ENCODE data around the gene RNF145.
"Not testable (repeated sequence)": the region's sequence is repeated elsewhere in the genome, so short reads cannot be mapped to it uniquely, and the experiment has no call there.

The RNF145 gene

DNA sequence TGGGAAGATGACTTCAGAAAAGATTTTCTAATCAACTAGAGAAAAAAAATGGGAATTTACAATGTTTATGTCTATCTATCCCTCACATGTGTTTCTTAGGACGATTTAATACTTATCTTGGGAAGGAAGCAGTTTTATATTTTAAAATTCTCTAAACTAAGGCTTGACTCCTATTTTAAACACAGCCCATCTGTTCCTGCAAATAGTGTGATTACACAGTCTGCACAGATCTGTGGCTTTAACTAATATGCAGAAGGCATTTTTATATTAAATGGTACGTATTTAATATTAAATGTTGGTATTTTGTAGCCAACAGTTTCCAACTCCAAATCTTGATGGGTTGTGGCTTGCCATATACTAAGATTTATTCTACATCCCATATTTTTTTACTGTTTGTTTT lies 56.5 kb downstream of the RNF145 start:
- no peak for DNase-seq

GRCh38 chr5:159149085-159149484 lies 60.3 kb downstream of the RNF145 start:
- no peak for DNase-seq

DNA sequence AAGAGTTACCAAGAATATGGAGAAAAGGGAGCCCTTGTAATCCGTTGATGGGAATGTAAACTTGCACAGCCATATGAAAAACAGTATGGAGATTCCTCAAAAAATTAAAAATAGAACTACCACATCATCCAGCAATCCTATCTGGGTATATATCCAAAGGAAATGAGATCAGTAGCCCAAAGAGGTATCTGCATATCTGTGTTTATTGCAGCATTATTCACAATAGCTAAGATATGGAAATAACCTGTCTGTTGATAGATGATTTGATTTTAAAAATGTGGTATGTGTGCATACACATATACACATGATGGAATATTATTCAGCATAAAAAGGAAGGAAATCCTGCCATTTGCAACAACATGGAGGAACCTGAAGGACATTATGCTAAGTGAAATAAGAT lies 61.4 kb downstream of the RNF145 start:
- no peak for DNase-seq

- DNase-seq, result no peak
Measured at GRCh38 chr5:159146839-159147238, 62.5 kb downstream of the RNF145 start.

- not testable (repeated sequence) for DNase-seq
Measured at GRCh38 chr5:159145160-159145559, 64.2 kb downstream of the RNF145 start.

DNA sequence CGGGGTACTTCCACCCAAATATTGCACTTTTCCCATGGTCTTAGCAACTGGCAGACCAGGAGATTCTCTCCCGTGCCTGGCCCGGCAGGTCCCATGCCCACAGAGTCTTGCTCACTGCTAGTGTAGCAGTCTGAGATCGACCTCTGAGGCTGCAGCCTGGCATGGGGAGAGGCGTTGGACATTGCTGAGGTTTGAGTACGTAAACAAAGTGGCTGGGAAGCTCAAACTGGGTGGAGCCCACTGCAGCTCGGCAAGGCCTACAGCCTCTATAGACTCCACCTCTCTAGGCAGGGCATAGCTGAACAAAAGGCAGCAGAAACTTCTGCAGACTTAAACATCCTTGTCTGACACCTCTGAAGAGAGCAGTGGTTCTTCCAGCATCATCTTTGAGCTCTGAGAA lies 69.6 kb downstream of the RNF145 start:
- no peak for DNase-seq

DNA sequence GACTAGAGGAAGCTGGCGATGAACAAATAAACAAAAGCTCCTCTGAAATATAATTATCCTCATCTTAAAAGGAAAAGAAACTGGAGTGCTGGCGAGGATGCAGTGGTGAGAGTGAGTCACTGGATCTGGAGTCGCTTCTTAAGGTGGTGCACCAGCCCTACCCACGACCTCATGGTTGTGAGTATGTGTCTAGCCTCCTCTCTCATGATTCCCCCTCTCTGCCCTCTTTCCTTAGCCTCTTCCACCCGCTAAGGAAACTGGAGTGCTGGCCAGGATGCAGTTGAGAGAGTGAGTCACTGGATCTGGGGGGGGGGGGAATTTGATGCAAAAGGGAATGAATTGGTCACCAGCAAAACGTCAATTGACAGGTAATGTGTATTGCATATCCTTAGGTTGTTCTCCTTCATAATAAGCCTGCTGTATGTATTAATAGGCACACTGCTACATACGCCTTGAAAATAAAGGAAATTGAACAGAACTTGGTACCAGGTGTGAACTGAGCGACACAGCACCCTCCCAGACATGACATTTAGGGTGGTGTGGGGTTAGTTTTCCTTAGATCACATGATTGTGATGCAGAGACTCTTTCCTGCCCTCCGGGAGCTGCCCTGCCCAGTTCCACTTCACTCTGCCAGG lies 73.3 kb downstream of the RNF145 start:
- DNase-seq, result no peak

GRCh38 chr5:159133041-159133741 lies 76.2 kb downstream of the RNF145 start:
- no peak for DNase-seq

- no peak for DNase-seq
Measured at GRCh38 chr5:159132429-159133040, 76.8 kb downstream of the RNF145 start.

DNA sequence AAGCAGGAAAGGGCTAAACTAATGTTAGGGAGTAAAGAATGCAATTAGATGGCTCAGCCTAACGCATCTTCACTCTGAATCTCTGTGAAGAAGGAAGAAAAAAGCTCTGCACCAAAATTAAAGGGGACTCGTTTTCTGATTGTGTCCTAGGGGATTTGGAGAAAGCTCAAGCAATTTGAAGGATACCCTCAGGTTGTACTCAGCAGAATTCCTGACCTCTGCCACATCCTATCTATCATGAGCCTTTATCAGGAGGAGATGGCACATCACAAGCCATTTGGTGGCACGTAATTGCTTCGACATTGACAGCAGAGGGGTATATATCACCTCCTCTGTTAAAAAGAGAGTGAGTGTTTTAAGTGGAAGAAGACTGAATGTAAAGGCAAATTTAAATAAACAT lies 77.4 kb downstream of the RNF145 start:
- no peak for DNase-seq

GRCh38 chr5:159130871-159131270 lies 78.5 kb downstream of the RNF145 start:
- DNase-seq, result no peak

DNA sequence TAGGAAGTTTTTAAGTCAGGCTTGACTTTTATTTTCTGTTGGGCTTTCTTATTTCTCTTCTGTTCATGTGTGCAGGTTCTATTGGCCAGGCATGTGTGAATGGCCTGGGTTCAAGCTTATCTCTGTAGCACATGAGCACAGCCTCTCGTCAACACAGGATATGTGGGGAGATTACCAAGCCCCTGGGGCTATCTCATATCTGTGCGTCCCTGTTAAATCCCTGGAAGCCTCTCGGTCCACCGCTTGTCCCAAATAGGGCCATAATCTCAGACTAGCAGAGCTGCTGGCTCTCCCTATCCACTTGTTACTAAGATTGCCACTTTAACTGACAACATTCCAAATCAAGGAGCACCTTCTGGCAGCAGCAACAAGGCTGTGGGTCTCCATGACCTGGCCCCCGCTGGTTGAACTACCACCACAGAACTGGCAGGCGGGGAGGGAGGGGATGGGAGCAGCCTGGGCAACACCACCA lies 81.2 kb downstream of the RNF145 start:
- no peak for DNase-seq

GRCh38 chr5:159123700-159124099 lies 85.7 kb downstream of the RNF145 start:
- no peak for DNase-seq

- DNase-seq, result no peak
Measured at GRCh38 chr5:159123189-159123588, 86.2 kb downstream of the RNF145 start.

DNA sequence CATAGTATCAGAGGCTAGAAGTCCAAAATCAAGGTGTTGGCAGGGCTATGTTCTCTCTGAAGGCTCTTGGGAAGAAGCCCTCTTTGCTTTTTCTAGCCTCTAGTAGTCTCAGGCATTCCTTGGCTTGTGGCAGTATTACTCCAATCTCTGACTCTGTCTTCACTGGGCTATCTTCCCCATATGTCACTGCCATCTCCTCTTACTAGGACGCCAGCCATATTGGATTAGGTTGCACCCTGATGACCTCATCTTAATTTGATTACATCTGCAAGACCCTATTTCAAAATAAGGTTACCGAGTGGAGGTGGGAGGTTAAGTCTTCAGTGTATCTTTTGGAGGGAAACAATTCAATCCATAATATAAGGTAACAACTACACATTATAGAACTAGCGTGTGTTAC lies 88.3 kb downstream of the RNF145 start:
- no peak for DNase-seq

- no peak for DNase-seq
Measured at GRCh38 chr5:159120446-159120845, 88.9 kb downstream of the RNF145 start.

- DNase-seq, result not testable (repeated sequence)
Measured at GRCh38 chr5:159119842-159120241, 89.5 kb downstream of the RNF145 start.

DNA sequence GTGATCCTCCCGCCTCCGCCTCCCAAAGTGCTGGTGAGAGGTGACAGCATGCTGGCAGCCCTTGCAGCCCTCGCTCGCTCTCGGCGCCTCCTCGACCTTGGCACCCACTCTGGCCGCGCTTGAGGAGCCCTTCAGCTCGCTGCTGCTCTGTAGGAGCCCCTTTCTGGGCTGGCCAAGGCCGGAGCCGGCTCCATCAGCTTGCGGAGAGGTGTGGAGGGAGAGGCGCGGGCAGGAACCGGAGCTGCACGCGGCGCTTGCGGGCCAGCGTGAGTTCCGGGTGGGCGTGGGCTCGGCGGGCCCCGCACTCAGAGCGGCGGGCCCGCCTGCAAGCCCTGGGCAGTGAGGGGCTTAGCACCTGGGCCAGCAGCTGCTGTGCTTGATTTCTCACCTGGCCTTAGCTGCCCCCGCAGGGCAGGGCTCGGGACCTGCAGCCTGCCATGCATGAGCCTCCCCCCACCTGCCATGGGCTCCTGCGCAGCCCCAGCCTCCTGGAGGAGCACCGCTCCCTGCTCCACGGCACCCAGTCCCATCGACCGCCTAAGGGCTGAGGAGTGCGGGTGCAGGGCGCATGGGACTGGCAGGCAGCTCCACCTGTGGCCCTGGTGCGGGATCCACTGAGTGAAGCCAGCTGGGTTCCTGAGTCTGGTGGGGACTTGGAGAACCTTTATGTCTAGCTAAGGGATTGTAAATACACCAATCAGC lies 90.2 kb downstream of the RNF145 start:
- not testable (repeated sequence) for DNase-seq

- no peak for DNase-seq
Measured at GRCh38 chr5:159113405-159113804, 95.9 kb downstream of the RNF145 start.

DNA sequence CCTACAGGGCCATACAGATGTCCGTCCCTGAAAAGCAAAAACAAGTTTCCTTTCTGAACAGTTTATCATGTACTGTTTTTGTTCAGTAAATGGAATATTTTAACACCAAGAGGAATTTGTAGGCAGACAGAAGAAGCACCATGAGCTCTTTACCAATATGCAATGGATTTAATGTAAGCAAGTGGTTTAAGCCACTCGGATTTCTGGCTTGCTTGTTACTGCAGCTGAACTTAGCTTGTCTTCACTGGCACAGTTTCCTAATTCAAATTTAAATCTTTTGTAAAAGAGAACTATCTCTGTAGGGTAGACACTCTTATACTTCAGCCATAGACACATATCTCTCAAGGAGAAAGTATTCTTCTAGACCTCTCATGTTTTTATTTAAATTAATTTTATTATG lies 96.9 kb downstream of the RNF145 start:
- DNase-seq, result no peak

All from NCI-H187 treated with DMSO at 0.1 percent for 48 hours (cell line).